Large intestine (tissue), 3 donors: ENCODE results near the gene SPECC1. TPM values are rescaled to one million over a fixed set of nuclear protein-coding genes. Genes with fewer than 3 reads are reported as not detected.
"Not testable (repeated sequence)": the region's sequence is repeated elsewhere in the genome, so short reads cannot be mapped to it uniquely, and the experiment has no call there.

ENCODE experiments used
- DNase-seq, 2 donors: peaks; one replicate each; pipeline versions ENCODE4 v3.0.0 to v3.0.0-alpha.2; 2013
- H3K27ac ChIP-seq: one replicate; pipeline ENCODE4 v1.5.1; 2013; ENCODE audit warnings: low read length
- H3K27me3 ChIP-seq: 2 replicates; pipeline ENCODE4 v1.6.1; 2013; ENCODE audit warnings: low read length; ENCODE audit not compliant: control insufficient read depth, insufficient read depth
- H3K36me3 ChIP-seq: 2 replicates; pipeline ENCODE4 v1.6.1; 2013; ENCODE audit warnings: low read length; ENCODE audit not compliant: control insufficient read depth, insufficient read depth
- H3K4me1 ChIP-seq: one replicate; pipeline ENCODE4 v1.6.1; 2013; ENCODE audit warnings: low read length; ENCODE audit not compliant: control insufficient read depth, insufficient read depth
- H3K4me3 ChIP-seq: one replicate; pipeline ENCODE4 v1.5.1; 2013; ENCODE audit warnings: low read length
- H3K9me3 ChIP-seq: one replicate; pipeline ENCODE4 v1.6.1; 2013; ENCODE audit warnings: mild to moderate bottlenecking, low read depth, low read length, moderate library complexity; ENCODE audit not compliant: control insufficient read depth
- WGBS: methylation state at CpG from one replicate; pipeline ENCODE4 v1.1.5; 2013; ENCODE audit warnings: low lambda C conversion rate; ENCODE audit not compliant: insufficient coverage; 5-methylcytosine and 5-hydroxymethylcytosine counted together
- polyA plus RNA-seq: library from polyadenylated mRNA; unstranded; fragments of 120-200 nt; gene quantifications from one replicate; pipeline ENCODE4 v1.2.1, GENCODE V29; 2013

SPECC1 gene
- polyA plus RNA-seq, 1 donor, result 29.3 TPM

- Histone ChIP-seq H3K4me3 (no peak overlapping the region), H3K27ac (no peak overlapping the region), H3K27me3 (no peaks in the 10 kb centered on the region), H3K9me3 (peaks cover 7% of the 10 kb centered on the region), H3K36me3 (peaks cover 12% of the 10 kb centered on the region), H3K4me1 (no peaks in the 10 kb centered on the region)
- no CpG with 5 or more reads among the region's 5 CpGs for WGBS
- DNase-seq, result no peak
Measured at GRCh38 chr17:20304961-20305360, 295.8 kb downstream of the SPECC1 start.

- H3K27ac ChIP-seq, result no peak overlapping the region
- H3K4me3 ChIP-seq, result no peak overlapping the region
- peaks cover 8% of the 10 kb centered on the region for H3K36me3 ChIP-seq
- no peaks in the 10 kb centered on the region for H3K4me1 ChIP-seq
- peaks cover 7% of the 10 kb centered on the region for H3K9me3 ChIP-seq
- H3K27me3 ChIP-seq, result no peaks in the 10 kb centered on the region
- no peak for DNase-seq
Measured at GRCh38 chr17:20306924-20307323, 297.8 kb downstream of the SPECC1 start.

GRCh38 chr17:20307326-20307910 is 298.3 kb downstream of the SPECC1 start:
- WGBS, result no CpG with 5 or more reads among the region's 1 CpG
- Histone ChIP-seq H3K9me3 (peaks cover 7% of the 10 kb centered on the region), H3K4me3 (no peak overlapping the region), H3K27me3 (no peaks in the 10 kb centered on the region), H3K4me1 (no peaks in the 10 kb centered on the region), H3K36me3 (peaks cover 8% of the 10 kb centered on the region), H3K27ac (no peak overlapping the region)
- no peak for DNase-seq

GRCh38 chr17:20310481-20310880 is 301.3 kb downstream of the SPECC1 start:
- no peaks in the 10 kb centered on the region for H3K4me1 ChIP-seq
- WGBS, result no CpG with 5 or more reads among the region's 5 CpGs
- no peak overlapping the region for H3K27ac ChIP-seq
- no peak for DNase-seq
- peaks cover 11% of the 10 kb centered on the region for H3K36me3 ChIP-seq
- peaks cover 7% of the 10 kb centered on the region for H3K9me3 ChIP-seq
- no peaks in the 10 kb centered on the region for H3K27me3 ChIP-seq
- H3K4me3 ChIP-seq, result no peak overlapping the region

- 92% methylated on average over 5 of the region's 10 CpGs for WGBS
- Histone ChIP-seq H3K4me3 (no peak overlapping the region), H3K4me1 (no peaks in the 10 kb centered on the region), H3K27ac (no peak overlapping the region), H3K36me3 (peaks cover 3% of the 10 kb centered on the region), H3K27me3 (no peaks in the 10 kb centered on the region), H3K9me3 (no peaks in the 10 kb centered on the region)
- DNase-seq, result no peak
Measured at GRCh38 chr17:20313306-20313705, 304.1 kb downstream of the SPECC1 start.

GRCh38 chr17:20313891-20314290 is 304.7 kb downstream of the SPECC1 start:
- no peak for DNase-seq
- Histone ChIP-seq H3K4me1 (no peaks in the 10 kb centered on the region), H3K27ac (no peak overlapping the region), H3K27me3 (no peaks in the 10 kb centered on the region), H3K4me3 (no peak overlapping the region), H3K36me3 (peaks cover 3% of the 10 kb centered on the region), H3K9me3 (no peaks in the 10 kb centered on the region)
- WGBS, result no CpG with 5 or more reads among the region's 7 CpGs

GRCh38 chr17:20314834-20315233 is 305.7 kb downstream of the SPECC1 start:
- no peaks in the 10 kb centered on the region for H3K4me1 ChIP-seq
- no peaks in the 10 kb centered on the region for H3K27me3 ChIP-seq
- no peak for DNase-seq
- no CpG with 5 or more reads among the region's 8 CpGs for WGBS
- no peak overlapping the region for H3K4me3 ChIP-seq
- no peaks in the 10 kb centered on the region for H3K9me3 ChIP-seq
- no peak overlapping the region for H3K27ac ChIP-seq
- peaks cover 3% of the 10 kb centered on the region for H3K36me3 ChIP-seq

GRCh38 chr17:20315311-20315710 is 306.2 kb downstream of the SPECC1 start:
- Histone ChIP-seq H3K9me3 (no peaks in the 10 kb centered on the region), H3K27ac (no peak overlapping the region), H3K4me1 (no peaks in the 10 kb centered on the region), H3K27me3 (no peaks in the 10 kb centered on the region), H3K36me3 (peaks cover 3% of the 10 kb centered on the region), H3K4me3 (no peak overlapping the region)
- WGBS, result no CpG with 5 or more reads among the region's 10 CpGs
- no peak for DNase-seq

- no peak overlapping the region for H3K27ac ChIP-seq
- WGBS, result 100% methylated on average over 1 of the region's 4 CpGs
Measured at GRCh38 chr17:20315821-20316220, 306.7 kb downstream of the SPECC1 start.

GRCh38 chr17:20320535-20321229 is 311.5 kb downstream of the SPECC1 start:
- H3K27ac ChIP-seq, H3K4me1 ChIP-seq, H3K9me3 ChIP-seq, H3K27me3 ChIP-seq, H3K36me3 ChIP-seq: not testable (repeated sequence)
- H3K4me3 ChIP-seq, result peak overlapping the region; percentile 6
- no CpG with 5 or more reads among the region's 47 CpGs for WGBS
- peak; percentile 47 to 58 for DNase-seq

More at GRCh38 chr17:20315821-20316220, 306.7 kb downstream of the SPECC1 start:
- H3K4me3 ChIP-seq, result no peak overlapping the region
- peaks cover 3% of the 10 kb centered on the region for H3K36me3 ChIP-seq
- no peaks in the 10 kb centered on the region for H3K9me3 ChIP-seq
- no peak for DNase-seq
- no peaks in the 10 kb centered on the region for H3K27me3 ChIP-seq
- no peaks in the 10 kb centered on the region for H3K4me1 ChIP-seq

GRCh38 chr17:20321357-20321756 is 312.2 kb downstream of the SPECC1 start:
- not testable (repeated sequence) for DNase-seq, H3K27me3 ChIP-seq, H3K4me3 ChIP-seq, H3K4me1 ChIP-seq, H3K36me3 ChIP-seq, H3K27ac ChIP-seq, H3K9me3 ChIP-seq
- WGBS, result no CpG with 5 or more reads among the region's 32 CpGs
